HG03432 (cell line): ENCODE data around the gene C3orf52.

Source experiments
- ATAC-seq: cut with Tn5 transposase; IDR thresholded peaks from one replicate; pipeline ENCODE4 v1.9.1; 2021; ENCODE audit warnings: mild to moderate bottlenecking, moderate library complexity; ENCODE audit not compliant: unreplicated experiment

Gene C3orf52

DNA sequence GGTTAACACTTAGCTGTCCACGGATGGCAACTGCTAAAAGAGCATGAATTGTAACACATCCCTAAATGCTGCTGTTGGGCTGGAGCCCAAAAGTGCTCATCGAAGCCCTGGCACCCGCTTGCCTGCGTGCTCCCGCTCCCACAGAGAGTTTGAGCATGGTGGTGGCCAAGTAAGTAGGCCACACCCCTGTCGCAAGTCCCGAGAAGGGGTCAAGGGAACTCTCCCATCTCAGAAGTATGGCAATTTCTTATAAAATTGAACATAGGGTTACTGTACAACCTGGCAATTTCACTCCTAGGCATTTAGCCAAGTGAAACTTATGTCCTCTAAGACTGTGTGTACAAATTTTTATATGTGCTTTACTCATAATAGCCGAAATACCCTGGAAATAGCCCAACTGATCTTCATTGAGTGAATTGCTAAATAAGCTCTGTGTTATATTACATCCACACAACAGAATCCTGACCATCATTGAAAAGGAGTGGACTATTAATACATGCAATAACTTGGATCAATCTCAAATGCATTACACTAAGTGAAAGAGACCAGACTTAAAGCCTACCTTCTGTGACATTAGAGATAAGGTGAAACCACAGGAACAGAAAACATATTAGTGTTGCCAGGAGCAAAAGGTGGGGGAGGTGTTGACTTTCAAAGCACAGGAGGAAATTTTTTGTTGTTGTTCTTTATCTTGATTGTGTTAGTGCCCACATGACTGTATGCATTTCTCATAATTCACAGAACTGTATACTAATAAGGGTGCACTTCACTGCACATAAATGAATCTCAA is 48.3 kb downstream of the C3orf52 start:
- ATAC-seq, result no peak

DNA sequence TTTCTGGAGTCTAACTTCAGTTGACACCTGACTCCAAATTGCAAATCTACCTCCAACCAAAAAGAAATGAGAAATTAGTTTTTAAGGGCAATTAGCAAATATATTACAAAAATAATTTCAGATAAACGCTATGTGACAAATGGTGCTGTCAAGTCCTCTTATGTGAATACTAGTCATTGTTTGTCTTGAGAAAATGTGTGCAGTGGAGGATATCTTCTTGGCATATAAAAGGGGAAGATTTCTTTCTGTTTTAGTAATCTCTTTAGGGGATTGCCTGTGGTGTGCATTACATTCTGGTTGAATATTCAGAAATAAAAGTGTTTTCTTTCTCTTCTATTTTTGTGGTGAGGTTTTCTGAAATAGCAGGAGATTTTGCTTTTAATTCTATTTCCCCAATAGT is 49.9 kb downstream of the C3orf52 start:
- peak; percentile 14 for ATAC-seq

DNA sequence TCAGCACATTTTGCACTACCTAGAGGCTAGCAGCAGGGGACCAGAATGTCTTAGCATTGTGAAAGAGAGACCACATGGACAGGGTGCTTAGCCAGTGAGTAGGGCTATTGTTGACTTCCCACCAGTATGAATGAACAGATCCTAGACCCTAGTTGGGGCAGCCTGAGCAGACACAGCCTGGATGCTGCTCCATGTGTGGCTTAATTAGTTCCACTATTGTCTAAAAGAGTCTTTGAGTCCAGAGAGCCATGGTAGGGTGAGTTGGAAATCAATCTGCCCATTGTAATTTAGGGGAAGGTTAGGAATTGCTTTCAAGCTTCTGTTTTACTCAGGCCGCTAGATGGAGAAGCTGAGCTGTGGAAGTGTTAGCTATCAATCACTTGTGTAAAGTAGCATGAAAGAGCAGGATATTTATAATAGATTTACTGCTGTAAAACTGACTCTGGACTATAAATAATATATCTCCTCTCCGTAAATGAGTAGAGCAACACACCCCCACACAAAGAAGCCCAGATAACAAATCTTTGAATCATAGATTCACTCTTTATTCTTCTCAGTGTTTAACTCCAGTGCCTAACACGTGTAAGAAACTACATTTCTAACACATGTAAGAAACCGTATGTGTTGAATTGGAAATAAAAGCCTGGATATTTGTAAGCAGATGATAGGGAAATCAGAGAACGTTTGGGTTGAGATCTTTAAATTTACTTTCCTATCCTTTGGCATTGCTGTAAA is 50.9 kb downstream of the C3orf52 start:
- peak; percentile 29 for ATAC-seq

DNA sequence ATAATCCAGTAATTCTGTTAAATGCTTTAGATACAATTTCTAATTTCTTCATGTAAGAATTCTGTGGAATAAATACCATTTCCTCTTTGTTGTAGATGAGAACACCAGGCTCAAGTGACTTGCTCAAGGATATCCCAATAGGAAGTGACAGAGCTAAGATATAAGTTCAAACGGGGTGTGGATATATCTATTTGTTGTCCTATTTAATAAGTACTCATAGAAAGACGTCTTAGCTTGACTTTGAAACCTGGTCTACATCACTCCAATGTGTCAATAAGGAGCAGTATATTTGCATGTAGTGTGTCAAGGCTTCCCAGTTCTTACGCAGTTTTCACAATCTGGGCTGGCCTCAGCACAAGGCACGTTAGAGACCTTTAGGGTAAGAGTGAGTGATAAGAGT is 51.6 kb downstream of the C3orf52 start:
- ATAC-seq, result no peak

DNA sequence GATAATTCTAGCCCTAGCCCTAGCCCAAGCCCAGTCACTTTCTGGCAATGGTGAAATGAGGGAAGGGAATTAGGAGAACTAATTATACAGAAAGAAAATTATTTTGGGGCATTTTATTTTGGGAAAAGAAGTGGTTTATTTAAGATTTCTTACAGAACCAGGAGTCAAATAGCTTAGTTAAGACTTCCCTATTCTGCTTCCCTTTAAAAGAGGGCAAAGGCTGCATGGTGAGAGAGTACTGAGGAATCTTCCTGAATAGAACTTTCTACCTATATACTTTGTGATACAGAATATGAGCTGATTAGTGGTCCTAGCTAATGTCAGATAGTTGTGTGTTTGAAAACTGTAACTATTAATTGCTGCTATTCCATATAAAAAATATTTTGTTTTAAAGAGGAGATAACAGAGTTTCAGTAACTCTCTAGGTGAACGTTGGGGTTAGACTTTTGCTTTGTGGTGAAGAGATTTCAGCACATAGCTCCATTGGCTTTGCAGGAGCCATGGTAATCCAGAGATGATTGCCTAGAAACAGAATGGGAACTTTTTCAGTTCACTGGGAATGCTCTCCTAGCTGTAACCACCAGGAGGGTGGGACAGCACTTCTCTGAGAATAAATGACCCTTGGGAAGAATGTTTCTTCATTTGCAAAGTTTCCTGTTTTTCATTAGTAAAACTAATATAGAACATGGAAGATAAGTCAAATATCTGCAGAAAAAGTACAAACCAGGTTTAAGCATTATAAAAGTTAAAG is 52.2 kb downstream of the C3orf52 start:
- no peak for ATAC-seq

DNA sequence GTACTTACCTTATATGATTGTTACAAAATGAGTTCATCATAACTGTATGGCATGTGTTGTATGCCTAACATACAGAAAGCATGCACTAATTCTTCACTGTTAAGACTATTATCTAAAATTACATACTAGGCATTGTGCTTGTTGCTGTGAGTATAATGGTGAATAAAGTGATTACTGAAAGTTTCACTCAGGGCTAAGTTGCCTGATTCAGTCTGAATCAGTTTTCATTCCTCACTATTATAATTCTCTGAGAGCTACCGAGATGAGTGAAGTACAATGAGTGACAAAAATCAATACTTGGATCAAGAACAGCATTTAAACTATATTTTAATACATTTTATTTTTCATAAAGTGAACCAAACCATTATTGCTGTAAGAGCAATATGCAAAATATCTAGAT is 54.4 kb downstream of the C3orf52 start:
- ATAC-seq, result no peak

DNA sequence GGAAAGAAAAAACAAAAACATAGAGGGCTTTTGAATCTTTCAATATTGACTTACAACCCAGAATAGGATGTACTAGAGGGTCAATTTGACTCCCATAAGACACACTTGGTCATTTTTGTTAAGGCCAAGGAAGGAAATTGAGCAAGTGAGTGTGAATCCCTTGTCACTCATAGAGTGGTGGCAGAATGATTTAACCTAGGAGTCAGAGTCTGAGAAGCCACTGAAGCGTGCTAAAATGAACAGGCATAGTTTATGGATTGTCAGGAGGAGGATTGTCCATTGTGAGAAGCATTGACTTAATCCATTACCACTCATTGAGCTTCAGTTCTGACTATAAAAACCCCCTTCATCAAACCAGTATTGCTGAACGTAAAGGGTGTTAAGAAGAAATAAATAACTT is 55.1 kb downstream of the C3orf52 start:
- ATAC-seq, result no peak

DNA sequence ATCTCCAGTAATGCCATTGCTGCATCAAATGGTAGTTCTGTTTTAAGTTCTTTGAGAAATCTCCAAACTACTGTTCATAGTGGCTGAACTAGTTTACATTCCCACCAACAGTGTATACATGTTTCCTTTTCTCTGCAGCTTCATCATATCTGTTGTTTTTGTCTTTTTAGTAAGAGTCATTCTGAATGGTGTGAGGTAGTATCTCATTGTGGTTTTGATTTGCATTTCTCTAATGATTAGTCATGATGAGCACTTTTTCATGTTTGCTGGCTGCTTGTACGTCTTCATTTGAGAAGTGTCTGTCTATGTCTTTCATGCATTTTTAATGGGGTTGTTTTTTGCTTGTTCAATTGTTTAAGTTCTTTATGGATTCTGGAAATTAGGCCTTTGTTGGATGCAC is 57.1 kb downstream of the C3orf52 start:
- ATAC-seq, result peak; percentile 69

DNA sequence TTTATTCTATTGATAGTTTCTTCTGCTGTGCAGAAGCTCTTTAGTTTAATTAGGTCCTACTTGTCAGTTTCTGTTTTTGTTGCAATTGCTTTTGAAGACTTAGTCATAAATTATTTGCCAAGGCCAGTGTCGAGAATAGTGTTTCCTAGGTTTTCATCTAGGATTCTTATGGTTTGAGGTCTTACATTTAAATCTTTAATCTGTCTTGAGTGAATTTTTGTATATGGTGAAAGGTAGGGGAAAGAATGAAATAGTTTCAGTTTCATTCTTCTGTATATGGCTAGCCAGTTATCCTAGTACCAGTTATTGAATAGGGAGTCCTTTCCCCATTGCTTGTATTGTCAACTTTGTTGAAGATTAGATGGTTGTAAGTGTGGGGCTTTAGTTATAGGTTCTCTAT is 57.5 kb downstream of the C3orf52 start:
- ATAC-seq, result no peak

DNA sequence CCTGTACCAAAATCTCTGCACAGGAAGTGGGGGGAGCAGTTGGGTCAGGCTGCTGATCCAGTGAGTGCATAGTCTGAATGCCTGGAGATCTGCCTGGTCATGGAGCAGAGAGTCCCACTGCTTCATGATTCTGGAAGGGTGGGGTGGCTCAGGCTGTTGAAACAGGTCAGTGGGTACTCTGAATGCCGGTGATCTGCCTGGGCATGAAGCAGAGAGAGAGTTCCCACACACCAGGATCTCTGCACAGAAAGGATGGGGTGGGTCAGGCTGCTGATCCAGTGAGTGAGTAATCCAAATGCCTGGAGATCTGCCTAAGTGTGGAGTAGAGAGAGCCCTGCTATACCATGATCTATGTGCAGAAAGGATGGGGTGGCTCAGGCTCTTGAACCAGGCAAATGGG is 62.9 kb downstream of the C3orf52 start:
- ATAC-seq, result no peak

DNA sequence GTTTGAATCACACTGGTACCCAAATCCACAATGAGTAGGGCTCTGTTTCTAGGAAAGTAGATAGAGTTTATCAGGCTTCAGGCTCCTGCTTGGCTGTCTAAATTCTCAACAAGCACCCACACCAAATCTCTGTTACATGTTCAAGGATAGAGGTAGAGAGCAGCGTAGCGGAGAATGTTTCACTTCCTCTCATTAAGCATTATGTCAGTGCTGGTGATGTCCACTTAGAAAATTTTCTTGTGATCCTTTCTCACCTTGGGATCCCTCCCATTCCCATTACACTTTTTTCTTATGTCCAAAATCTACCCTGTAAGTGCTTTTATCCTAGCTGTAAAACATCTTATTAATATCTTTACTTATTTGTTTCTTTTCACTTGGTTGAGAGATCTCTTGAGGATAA is 81.6 kb downstream of the C3orf52 start:
- ATAC-seq, result peak; percentile 78
